ENCODE data around the gene NME3. TPM values are rescaled to one million over a fixed set of nuclear protein-coding genes. Genes with fewer than 3 reads are reported as not detected.

NME3 gene
- polyA plus RNA-seq, 6 donors from 2014 or later: 32.0 to 61.1 (median 49.1) TPM

- Mint-ChIP-seq H3K27ac (peak overlapping the region in 2 of 6 donors; percentile 57 to 96), H3K36me3 (peaks cover 0 to 17% of the 10 kb centered on the region in 2 donors), H3K4me3 (peak overlapping the region in 2 of 8 donors; percentile 44 to 64), H3K27me3 (no peaks in the 10 kb centered on the region), H3K9me3 (no peaks in the 10 kb centered on the region), H3K4me1 (peaks cover 26 to 33% (median 29%) of the 10 kb centered on the region in 3 donors)
- DNase-seq (no peak), ATAC-seq (ENCODE audit: low read depth in 2 of 2) (no peak)
These were observed 43.4 kb downstream of the NME3 start for GRCh38 chr16:1727651-1728624.

GRCh38 chr16:1726661-1727502, 44.5 kb downstream of the NME3 start:
- H3K36me3 Mint-ChIP-seq: peaks cover 0 to 17% of the 10 kb centered on the region in 2 donors
- no peaks in the 10 kb centered on the region for H3K27me3 Mint-ChIP-seq
- peak overlapping the region in 5 of 8 donors; percentile 32 to 81 (median 64) for H3K4me3 Mint-ChIP-seq
- peaks cover 30 to 42% (median 34%) of the 10 kb centered on the region in 3 donors for H3K4me1 Mint-ChIP-seq
- no peak for ATAC-seq (ENCODE audit: low read depth in 2 of 2)
- peak overlapping the region in 5 of 6 donors; percentile 6 to 96 (median 86) for H3K27ac Mint-ChIP-seq
- no peak for DNase-seq
- no peaks in the 10 kb centered on the region for H3K9me3 Mint-ChIP-seq

DNA sequence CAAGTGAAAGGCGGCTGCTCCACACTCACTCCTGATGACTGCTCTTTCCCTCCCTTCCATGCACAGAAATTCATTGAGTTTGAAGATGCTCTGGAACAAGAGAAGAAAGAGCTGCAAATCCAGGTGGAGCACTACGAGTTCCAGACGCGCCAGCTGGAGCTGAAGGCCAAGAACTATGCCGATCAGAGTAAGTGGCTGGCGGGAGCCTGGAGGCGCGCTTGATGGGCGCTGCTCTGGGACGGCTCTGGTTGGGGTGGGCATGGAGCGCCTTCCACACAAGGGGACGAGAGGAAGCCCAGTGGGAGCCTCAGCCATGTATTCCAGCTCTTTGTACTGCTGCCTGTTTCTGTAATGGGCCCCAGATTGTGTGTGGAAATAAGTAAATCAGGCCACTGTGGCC, 46.9 kb downstream of the NME3 start:
- DNase-seq: no peak
- H3K27ac Mint-ChIP-seq: peak overlapping the region in 1 of 6 donors; percentile 47
- H3K27me3 Mint-ChIP-seq: no peaks in the 10 kb centered on the region
- H3K4me1 Mint-ChIP-seq: peaks cover 40 to 64% (median 47%) of the 10 kb centered on the region in 3 donors
- peaks cover 0 to 17% of the 10 kb centered on the region in 2 donors for H3K36me3 Mint-ChIP-seq
- no peaks in the 10 kb centered on the region for H3K9me3 Mint-ChIP-seq
- no peak for ATAC-seq (ENCODE audit: low read depth in 2 of 2)
- H3K4me3 Mint-ChIP-seq: peak overlapping the region in 1 of 8 donors; percentile 16

DNA sequence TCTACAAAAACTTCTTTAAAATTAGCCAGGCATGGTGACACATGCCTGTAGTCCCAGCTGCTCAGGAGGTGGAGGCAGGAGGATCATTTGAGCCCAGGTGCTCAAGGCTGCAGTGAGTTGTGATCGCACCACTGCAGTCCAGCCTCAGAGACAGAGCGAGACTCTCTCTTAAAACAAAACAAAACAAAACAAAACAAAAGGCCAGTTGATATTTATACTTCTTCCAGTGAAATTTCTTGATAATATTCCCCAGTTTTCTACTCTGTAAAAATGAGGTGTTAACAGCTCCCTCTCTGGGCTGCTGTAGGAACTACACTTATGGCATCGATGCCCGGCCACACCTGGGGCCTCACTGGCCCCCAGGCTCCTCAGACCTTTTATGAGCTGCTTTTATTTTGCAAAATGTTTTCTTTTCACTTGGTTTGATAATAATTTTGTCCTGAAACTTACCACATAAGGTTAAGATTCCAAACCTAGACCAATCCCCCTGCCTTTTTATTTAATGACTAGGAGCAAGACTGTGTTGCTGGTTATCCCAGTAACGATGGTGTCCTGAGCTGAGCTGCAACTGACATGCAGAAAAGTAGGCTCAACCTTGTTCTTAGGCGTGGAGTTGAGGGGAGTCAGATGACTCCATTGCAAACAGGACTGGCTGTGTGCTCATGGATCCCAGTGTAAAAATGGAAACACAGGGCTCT, 47.7 kb downstream of the NME3 start:
- peak; percentile 29 to 39 for ATAC-seq (ENCODE audit: low read depth in 2 of 2)
- peaks cover 0 to 10% of the 10 kb centered on the region in 2 donors for H3K36me3 Mint-ChIP-seq
- H3K4me1 Mint-ChIP-seq: peaks cover 39 to 72% (median 56%) of the 10 kb centered on the region in 3 donors
- no peaks in the 10 kb centered on the region for H3K9me3 Mint-ChIP-seq
- peak overlapping the region in 7 of 8 donors; percentile 36 to 84 (median 71) for H3K4me3 Mint-ChIP-seq
- peak overlapping the region; percentile 76 to 94 (median 91) for H3K27ac Mint-ChIP-seq
- no peaks in the 10 kb centered on the region for H3K27me3 Mint-ChIP-seq
- peak; percentile 48 for DNase-seq

GRCh38 chr16:1721372-1721771, 50.0 kb downstream of the NME3 start:
- Mint-ChIP-seq H3K4me3 (peak overlapping the region in 2 of 8 donors; percentile 22 to 72), H3K27me3 (no peaks in the 10 kb centered on the region), H3K36me3 (no peaks in the 10 kb centered on the region), H3K9me3 (no peaks in the 10 kb centered on the region), H3K27ac (peak overlapping the region in 5 of 6 donors; percentile 28 to 94 (median 47)), H3K4me1 (peaks cover 34 to 83% (median 53%) of the 10 kb centered on the region in 3 donors)
- no peak for ATAC-seq (ENCODE audit: low read depth in 2 of 2)
- DNase-seq: no peak

Other genes starting within 250 kb of the NME3 start
- gene TMEM204, start 237.9 kb downstream of the NME3 start, polyA plus RNA-seq (ENCODE audit: low read depth in 6 of 6): 10 to 100 TPM in 2 of 6 donors, 1 to 10 TPM in 4; 5.2 to 23.9 (median 6.6) TPM
- gene IFT140, start 159.5 kb downstream of the NME3 start, polyA plus RNA-seq (ENCODE audit: low read depth in 6 of 6): 1 to 10 TPM in 5 of 6 donors, not detected in 1; 1.3 to 2.3 (median 2.2) TPM
- 1 to 10 TPM; 1.8 to 6.0 (median 2.2) TPM for gene CRAMP1, start 159.2 kb downstream of the NME3 start, polyA plus RNA-seq (ENCODE audit: low read depth in 6 of 6)
- gene JPT2, start 93.3 kb downstream of the NME3 start, polyA plus RNA-seq (ENCODE audit: low read depth in 6 of 6): 10 to 100 TPM in 5 of 6 donors, 1 to 10 TPM in 1; 6.8 to 14.4 (median 11.5) TPM
- gene MAPK8IP3, start 65.3 kb downstream of the NME3 start, polyA plus RNA-seq (ENCODE audit: low read depth in 6 of 6): 10 to 100 TPM in 1 of 6 donors, 1 to 10 TPM in 5; 1.2 to 10.1 (median 2.2) TPM
- 1 to 10 TPM in 1 of 6 donors, under 1 TPM in 5; 0.43 to 2.8 (median 0.93) TPM for gene EME2, start 1.3 kb upstream of the NME3 start, polyA plus RNA-seq (ENCODE audit: low read depth in 6 of 6)
- 100 to 1,000 TPM in 4 of 6 donors, 10 to 100 TPM in 2; 76.4 to 120 (median 108) TPM for gene MRPS34, start 1.6 kb upstream of the NME3 start, polyA plus RNA-seq (ENCODE audit: low read depth in 6 of 6)
- gene SPSB3, start 11.0 kb upstream of the NME3 start, polyA plus RNA-seq (ENCODE audit: low read depth in 6 of 6): 10 to 100 TPM; 30.2 to 54.1 (median 36.2) TPM
- gene NUBP2, start 11.4 kb upstream of the NME3 start, polyA plus RNA-seq (ENCODE audit: low read depth in 6 of 6): 100 to 1,000 TPM in 1 of 6 donors, 10 to 100 TPM in 5; 69.1 to 110 (median 81.0) TPM
- gene IGFALS, start 22.2 kb upstream of the NME3 start, polyA plus RNA-seq (ENCODE audit: low read depth in 6 of 6): under 1 TPM in 1 of 6 donors, not detected in 5; 0.13 TPM
- gene HAGH, start 55.3 kb upstream of the NME3 start, polyA plus RNA-seq (ENCODE audit: low read depth in 6 of 6): 10 to 100 TPM; 21.1 to 68.5 (median 39.1) TPM
- gene FAHD1, start 55.7 kb upstream of the NME3 start, polyA plus RNA-seq (ENCODE audit: low read depth in 6 of 6): 10 to 100 TPM; 20.2 to 28.1 (median 24.5) TPM
- not detected for gene MEIOB, start 100.6 kb upstream of the NME3 start, polyA plus RNA-seq (ENCODE audit: low read depth in 6 of 6)
- gene HS3ST6, start 146.9 kb upstream of the NME3 start, polyA plus RNA-seq (ENCODE audit: low read depth in 6 of 6): not detected
- gene MSRB1, start 171.7 kb upstream of the NME3 start, polyA plus RNA-seq (ENCODE audit: low read depth in 6 of 6): 10 to 100 TPM; 15.6 to 34.5 (median 18.8) TPM
- not detected for gene RPL3L, start 183.1 kb upstream of the NME3 start, polyA plus RNA-seq (ENCODE audit: low read depth in 6 of 6)
- 100 to 1,000 TPM; 163 to 200 (median 194) TPM for gene NDUFB10, start 188.0 kb upstream of the NME3 start, polyA plus RNA-seq (ENCODE audit: low read depth in 6 of 6)
- gene RPS2, start 193.3 kb upstream of the NME3 start, polyA plus RNA-seq (ENCODE audit: low read depth in 6 of 6): 1,000 to 10,000 TPM; 5,355 to 7,267 (median 6,090) TPM
- gene RNF151, start 195.3 kb upstream of the NME3 start, polyA plus RNA-seq (ENCODE audit: low read depth in 6 of 6): not detected
- gene TBL3, start 200.5 kb upstream of the NME3 start, polyA plus RNA-seq (ENCODE audit: low read depth in 6 of 6): 10 to 100 TPM; 10.9 to 54.8 (median 35.4) TPM
- not detected for gene NOXO1, start 209.9 kb upstream of the NME3 start, polyA plus RNA-seq (ENCODE audit: low read depth in 6 of 6)
- 10 to 100 TPM; 31.9 to 58.2 (median 37.6) TPM for gene GFER, start 212.7 kb upstream of the NME3 start, polyA plus RNA-seq (ENCODE audit: low read depth in 6 of 6)
- gene SYNGR3, start 218.4 kb upstream of the NME3 start, polyA plus RNA-seq (ENCODE audit: low read depth in 6 of 6): 1 to 10 TPM in 5 of 6 donors, not detected in 1; 1.5 to 4.1 (median 2.8) TPM
- gene ZNF598, start 238.3 kb upstream of the NME3 start, polyA plus RNA-seq (ENCODE audit: low read depth in 6 of 6): 1 to 10 TPM; 2.7 to 8.4 (median 3.9) TPM
- gene NPW, start 248.2 kb upstream of the NME3 start, polyA plus RNA-seq (ENCODE audit: low read depth in 6 of 6): not detected